ENCODE measurements around the gene UTP14C.
"Not testable (repeated sequence)": the region's sequence is repeated elsewhere in the genome, so short reads cannot be mapped to it uniquely, and the experiment has no call there.

UTP14C gene

GRCh38 chr13:52004511-52005170 is 19.9 kb upstream of the UTP14C start:
- no peak for DNase-seq (ENCODE audit: low read depth)

- no peak for DNase-seq (ENCODE audit: low read depth)
Measured at GRCh38 chr13:52005841-52006522, 18.5 kb upstream of the UTP14C start.

- DNase-seq (ENCODE audit: low read depth) = no peak
Measured at GRCh38 chr13:52006523-52007245, 17.8 kb upstream of the UTP14C start.

GRCh38 chr13:52009946-52010345 is 14.5 kb upstream of the UTP14C start:
- DNase-seq (ENCODE audit: low read depth) = no peak

GRCh38 chr13:52010890-52011631 is 13.4 kb upstream of the UTP14C start, which contains the start of gene ATP7B:
Gene ATP7B, minus strand, starts transcription at chr13:52011450. Its CDS starts 113 bp downstream, at chr13:52011337.
- peak; percentile 19 for DNase-seq (ENCODE audit: low read depth)

- peak; percentile 98 for DNase-seq (ENCODE audit: low read depth)
Measured at GRCh38 chr13:52011632-52012511, 12.6 kb upstream of the UTP14C start, which contains the start of gene ALG11. Gene ALG11, plus strand, starts transcription at chr13:52012398. Its CDS starts 21 bp downstream, at chr13:52012419.

- no peak for DNase-seq (ENCODE audit: low read depth)
Measured at GRCh38 chr13:52012512-52012836, 12.0 kb upstream of the UTP14C start.

GRCh38 chr13:52016296-52016695 is 8.2 kb upstream of the UTP14C start:
- no peak for DNase-seq (ENCODE audit: low read depth)

GRCh38 chr13:52020191-52020590 is 4.3 kb upstream of the UTP14C start:
- no peak for DNase-seq (ENCODE audit: low read depth)

- DNase-seq (ENCODE audit: low read depth) = no peak
Measured at GRCh38 chr13:52022356-52022755, 2.1 kb upstream of the UTP14C start.

GRCh38 chr13:52025475-52026245 is 1.2 kb downstream of the UTP14C start:
- no peak for DNase-seq (ENCODE audit: low read depth)

GRCh38 chr13:52026246-52026626 is 1.7 kb downstream of the UTP14C start:
- no peak for DNase-seq (ENCODE audit: low read depth)

GRCh38 chr13:52027832-52028231 is 3.3 kb downstream of the UTP14C start:
- no peak for DNase-seq (ENCODE audit: low read depth)

GRCh38 chr13:52029569-52029968 is 5.1 kb downstream of the UTP14C start:
- no peak for DNase-seq (ENCODE audit: low read depth)

- not testable (repeated sequence) for DNase-seq (ENCODE audit: low read depth)
Measured at GRCh38 chr13:52030401-52030800, 5.9 kb downstream of the UTP14C start.

GRCh38 chr13:52033039-52033438 is 8.5 kb downstream of the UTP14C start:
- DNase-seq (ENCODE audit: low read depth) = no peak

GRCh38 chr13:52034616-52035226 is 10.2 kb downstream of the UTP14C start:
- DNase-seq (ENCODE audit: low read depth) = peak; percentile 20

GRCh38 chr13:52036037-52036436 is 11.5 kb downstream of the UTP14C start:
- DNase-seq (ENCODE audit: low read depth) = no peak

GRCh38 chr13:52043675-52044074 is 19.2 kb downstream of the UTP14C start:
- DNase-seq (ENCODE audit: low read depth) = no peak

- DNase-seq (ENCODE audit: low read depth) = no peak
Measured at GRCh38 chr13:52047463-52047862, 23.0 kb downstream of the UTP14C start.
